Smooth muscle cell (in vitro differentiated cells): ENCODE results near the gene SLC9A3. TPM values are rescaled to one million over a fixed set of nuclear protein-coding genes. Genes with fewer than 3 reads are reported as not detected.

Experiments used
- DNase-seq: peaks from one replicate; lab custom pipeline; 2025; ENCODE audit not compliant: unreplicated experiment; lab: John Stamatoyannopoulos, UW
- H2AFZ ChIP-seq: fragments of 200-600 bp; sonication (generic); 2 replicates; pipeline ENCODE4 v1.6.0; 2016; ENCODE audit warnings: antibody characterized with exemption, low read depth, mild to moderate bottlenecking
- H3F3A ChIP-seq: fragments of 200-600 bp; sonication (generic); 2 replicates; pipeline ENCODE4 v1.6.0; 2017; ENCODE audit warnings: antibody characterized with exemption, low read depth
- H3K27ac ChIP-seq: fragments of 200-600 bp; sonication (generic); 2 replicates; pipeline ENCODE4 v1.5.1; 2016; ENCODE audit warnings: low read depth, mild to moderate bottlenecking
- H3K27me3 ChIP-seq: fragments of 200-600 bp; sonication (generic); 2 replicates; pipeline ENCODE4 v1.6.1; 2016; ENCODE audit warnings: low read depth, mild to moderate bottlenecking
- H3K36me3 ChIP-seq: fragments of 200-600 bp; sonication (generic); 2 replicates; pipeline ENCODE4 v1.5.1; 2016; ENCODE audit warnings: low read depth
- H3K4me1 ChIP-seq: fragments of 200-600 bp; sonication (generic); 2 replicates; pipeline ENCODE4 v1.5.1; 2016; ENCODE audit warnings: low read depth
- H3K4me2 ChIP-seq: fragments of 200-600 bp; sonication (generic); 2 replicates; pipeline ENCODE4 v1.6.0; 2016; ENCODE audit warnings: mild to moderate bottlenecking
- H3K4me3 ChIP-seq: fragments of 200-600 bp; sonication (generic); 2 replicates; pipeline ENCODE4 v1.5.1; 2016; ENCODE audit warnings: mild to moderate bottlenecking
- H3K79me2 ChIP-seq: fragments of 200-600 bp; sonication (generic); 2 replicates; pipeline ENCODE4 v1.6.0; 2016; ENCODE audit warnings: low read depth, mild to moderate bottlenecking
- H3K9ac ChIP-seq: fragments of 200-600 bp; sonication (generic); 2 replicates; pipeline ENCODE4 v1.6.0; 2016; ENCODE audit warnings: low read depth
- H3K9me3 ChIP-seq: fragments of 200-600 bp; sonication (generic); replicated peaks from 2 replicates; pipeline ENCODE4 v1.5.1; 2016; ENCODE audit warnings: low read depth
- H4K20me1 ChIP-seq: fragments of 200-600 bp; sonication (generic); 2 replicates; pipeline ENCODE4 v1.6.0; 2016; ENCODE audit warnings: low read depth
- CTCF ChIP-seq: fragments of 200-600 bp; sonication (generic); IDR thresholded peaks from 2 replicates; pipeline ENCODE4 v1.5.1; 2017; ENCODE audit warnings: borderline replicate concordance, mild to moderate bottlenecking, antibody characterized with exemption; ENCODE audit not compliant: insufficient read depth, poor library complexity, severe bottlenecking
- WGBS: methylation state at CpG from one replicate; pipeline ENCODE4 v1.1.7; 2016; ENCODE audit warnings: low lambda C conversion rate; 5-methylcytosine and 5-hydroxymethylcytosine counted together
- polyA plus RNA-seq: library from polyadenylated mRNA; unstranded; fragments of >200 nt; fragmentation: Nextera tagmentation; extraction: Ambion mirVana; gene quantifications from 2 replicates; pipeline ENCODE4 v1.2.1, GENCODE V29; 2016
- total RNA-seq: library from RNA; depleted of rRNA; stranded (reverse); fragments of >200 nt; gene quantifications from 2 replicates; pipeline ENCODE4 v1.2.3, GENCODE V29; 2014

Gene SLC9A3
- total and polyA plus RNA-seq, 2 experiments from 2014 or later: 1.1 to 1.8 TPM

GRCh38 chr5:551406-551805 is 27.2 kb upstream of the SLC9A3 start:
- no peak for DNase-seq
- Histone ChIP-seq H3K79me2 (no peaks in the 10 kb centered on the region), H3K36me3 (no peaks in the 10 kb centered on the region), H3K9me3 (no peaks in the 10 kb centered on the region), H3F3A (no peaks in the 10 kb centered on the region), H3K4me2 (no peak overlapping the region), H2AFZ (no peak overlapping the region), H3K4me1 (no peaks in the 10 kb centered on the region), H3K4me3 (no peak overlapping the region), H3K27me3 (peaks cover 21% of the 10 kb centered on the region), H4K20me1 (no peaks in the 10 kb centered on the region), H3K9ac (no peak overlapping the region), H3K27ac (no peak overlapping the region)
- 92% methylated on average over 6 of the region's 6 CpGs for WGBS
- no peak for TF ChIP-seq CTCF

- Histone ChIP-seq H3K27me3 (peaks cover 21% of the 10 kb centered on the region), H3K4me3 (no peak overlapping the region), H3K79me2 (no peaks in the 10 kb centered on the region), H3F3A (no peaks in the 10 kb centered on the region), H3K4me2 (no peak overlapping the region), H3K27ac (no peak overlapping the region), H4K20me1 (no peaks in the 10 kb centered on the region), H3K9ac (no peak overlapping the region), H2AFZ (no peak overlapping the region), H3K9me3 (no peaks in the 10 kb centered on the region), H3K4me1 (no peaks in the 10 kb centered on the region), H3K36me3 (no peaks in the 10 kb centered on the region)
- WGBS: 84% methylated on average over 2 of the region's 2 CpGs
- no peak for DNase-seq
- TF ChIP-seq CTCF: no peak
Observed at GRCh38 chr5:549229-549628, 25.0 kb upstream of the SLC9A3 start.

GRCh38 chr5:548256-548655 is 24.0 kb upstream of the SLC9A3 start:
- no peaks in the 10 kb centered on the region for H3K36me3 ChIP-seq
- no peak overlapping the region for H3K4me2 ChIP-seq
- H2AFZ ChIP-seq: no peak overlapping the region
- TF ChIP-seq CTCF: no peak
- H3K79me2 ChIP-seq: no peaks in the 10 kb centered on the region
- no peak overlapping the region for H3K4me3 ChIP-seq
- no peaks in the 10 kb centered on the region for H3F3A ChIP-seq
- H3K9ac ChIP-seq: no peak overlapping the region
- no peaks in the 10 kb centered on the region for H3K4me1 ChIP-seq
- DNase-seq: no peak
- no peaks in the 10 kb centered on the region for H3K9me3 ChIP-seq
- 73% methylated on average over 10 of the region's 10 CpGs for WGBS
- H3K27me3 ChIP-seq: peaks cover 21% of the 10 kb centered on the region
- H3K27ac ChIP-seq: no peak overlapping the region
- H4K20me1 ChIP-seq: no peaks in the 10 kb centered on the region

- H3K9ac ChIP-seq: no peak overlapping the region
- H3K4me1 ChIP-seq: no peaks in the 10 kb centered on the region
- no peak for DNase-seq
- H3K9me3 ChIP-seq: no peaks in the 10 kb centered on the region
- H3F3A ChIP-seq: no peaks in the 10 kb centered on the region
- no peak overlapping the region for H3K4me3 ChIP-seq
- no peaks in the 10 kb centered on the region for H3K79me2 ChIP-seq
- peaks cover 21% of the 10 kb centered on the region for H3K27me3 ChIP-seq
- no peak for TF ChIP-seq CTCF
- no peak overlapping the region for H3K4me2 ChIP-seq
- H2AFZ ChIP-seq: no peak overlapping the region
- H4K20me1 ChIP-seq: no peaks in the 10 kb centered on the region
- 88% methylated on average over 21 of the region's 22 CpGs for WGBS
- no peaks in the 10 kb centered on the region for H3K36me3 ChIP-seq
- H3K27ac ChIP-seq: no peak overlapping the region
Observed at GRCh38 chr5:547086-547924, 23.1 kb upstream of the SLC9A3 start.
